PC-3 (cell line): ENCODE results near the gene CAMTA2.

ENCODE experiments used
- EZH2 ChIP-seq: fragments of 300-600 bp; sonication (generic); IDR thresholded peaks from one replicate; pipeline ENCODE4 v1.6.1; 2017; ENCODE audit warnings: antibody characterized with exemption, mild to moderate bottlenecking, low read length; ENCODE audit not compliant: unreplicated experiment
- TF ChIP-seq, protein P1 (sequence below): fragments of 300-600 bp; sonication (generic); conservative IDR thresholded peaks from 2 replicates; pipeline ENCODE4 v1.5.1; 2017; ENCODE audit warnings: antibody characterized with exemption, low read depth, mild to moderate bottlenecking, low read length

DNA sequence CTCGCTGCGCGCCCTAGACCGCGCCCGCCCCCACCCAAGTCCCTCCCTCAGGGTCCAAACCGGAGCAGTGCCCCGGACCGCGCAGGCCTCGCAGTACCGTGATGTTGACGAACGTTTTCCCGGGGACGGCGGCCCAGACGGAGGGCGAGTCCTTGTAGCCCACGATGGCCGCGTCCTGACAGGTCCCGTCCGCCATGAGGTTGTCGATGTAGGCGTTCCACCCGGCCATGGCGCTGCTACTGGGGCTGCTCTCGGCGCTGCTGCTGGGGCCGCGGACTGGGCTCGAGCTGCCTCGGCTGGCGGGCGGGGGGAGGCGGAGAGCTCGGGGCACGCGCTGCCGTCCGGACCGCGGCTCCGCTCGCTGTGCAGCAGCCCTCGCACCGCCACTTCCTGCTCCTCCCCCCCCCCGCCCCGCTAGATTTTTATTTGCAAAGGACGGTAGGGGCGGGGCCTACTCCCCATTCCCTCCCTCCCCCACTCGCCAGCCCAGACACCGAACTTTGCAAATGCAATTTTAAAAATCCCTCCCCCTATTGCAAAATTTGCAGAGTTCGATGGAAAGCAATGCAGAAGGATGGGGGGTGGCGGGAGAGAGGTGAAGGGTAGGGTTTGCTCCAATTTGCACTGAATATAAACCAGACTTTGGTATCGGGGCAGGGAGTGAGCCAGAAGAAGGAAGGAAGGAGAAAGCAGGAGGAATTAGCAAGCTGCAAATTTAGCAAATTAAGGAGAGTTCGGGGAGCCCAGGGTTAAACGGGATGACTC is 39.1 kb downstream of the CAMTA2 start, which contains the start of gene PFN1:
- TF ChIP-seq, protein P1, sequence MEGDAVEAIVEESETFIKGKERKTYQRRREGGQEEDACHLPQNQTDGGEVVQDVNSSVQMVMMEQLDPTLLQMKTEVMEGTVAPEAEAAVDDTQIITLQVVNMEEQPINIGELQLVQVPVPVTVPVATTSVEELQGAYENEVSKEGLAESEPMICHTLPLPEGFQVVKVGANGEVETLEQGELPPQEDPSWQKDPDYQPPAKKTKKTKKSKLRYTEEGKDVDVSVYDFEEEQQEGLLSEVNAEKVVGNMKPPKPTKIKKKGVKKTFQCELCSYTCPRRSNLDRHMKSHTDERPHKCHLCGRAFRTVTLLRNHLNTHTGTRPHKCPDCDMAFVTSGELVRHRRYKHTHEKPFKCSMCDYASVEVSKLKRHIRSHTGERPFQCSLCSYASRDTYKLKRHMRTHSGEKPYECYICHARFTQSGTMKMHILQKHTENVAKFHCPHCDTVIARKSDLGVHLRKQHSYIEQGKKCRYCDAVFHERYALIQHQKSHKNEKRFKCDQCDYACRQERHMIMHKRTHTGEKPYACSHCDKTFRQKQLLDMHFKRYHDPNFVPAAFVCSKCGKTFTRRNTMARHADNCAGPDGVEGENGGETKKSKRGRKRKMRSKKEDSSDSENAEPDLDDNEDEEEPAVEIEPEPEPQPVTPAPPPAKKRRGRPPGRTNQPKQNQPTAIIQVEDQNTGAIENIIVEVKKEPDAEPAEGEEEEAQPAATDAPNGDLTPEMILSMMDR = no peak
- no peak for TF ChIP-seq EZH2
